ENCODE measurements around the gene CENPE.

Gene CENPE

DNA sequence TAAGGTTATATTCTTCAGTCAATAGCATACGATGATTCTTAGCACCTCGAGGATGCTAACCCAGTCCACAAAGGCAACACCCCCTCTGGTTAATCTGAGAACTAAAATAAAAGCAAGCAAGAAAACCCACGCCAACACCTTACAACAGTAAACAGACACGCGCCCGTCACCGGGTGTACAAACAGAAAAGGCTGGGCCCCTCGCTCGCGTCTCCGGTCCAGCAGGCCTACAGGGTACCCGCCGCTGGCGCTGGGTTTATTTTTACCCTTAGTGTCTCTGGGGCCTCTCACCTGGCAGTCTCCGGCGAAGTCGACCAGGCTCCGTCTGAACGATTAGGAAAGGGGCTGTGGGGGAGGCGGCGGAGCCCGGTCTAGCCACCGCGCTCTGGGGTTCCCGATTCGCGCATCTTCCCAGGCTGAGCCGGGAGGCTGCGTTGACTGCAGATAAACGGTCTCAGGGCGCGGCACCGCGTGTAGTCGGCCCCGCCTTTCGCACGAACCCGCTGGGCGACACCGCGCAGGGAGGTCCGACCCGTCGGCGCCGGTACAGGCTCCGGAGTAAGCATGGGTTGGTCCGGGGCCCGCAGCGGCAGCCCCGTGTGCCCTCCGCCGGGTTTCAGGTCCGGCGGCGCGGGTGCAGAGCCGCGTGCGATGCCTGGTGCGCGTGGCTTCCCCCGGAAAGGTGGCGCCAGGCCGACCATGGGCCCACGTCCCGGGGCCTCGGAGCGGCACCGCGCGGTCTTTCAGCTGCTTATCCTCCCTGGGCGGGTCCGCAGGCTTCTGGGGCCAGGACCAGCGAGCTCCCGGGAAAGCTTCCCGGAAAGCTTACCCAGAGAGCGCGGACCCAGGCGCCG, 122.0 kb downstream of the CENPE start:
- TF ChIP-seq, protein P1, sequence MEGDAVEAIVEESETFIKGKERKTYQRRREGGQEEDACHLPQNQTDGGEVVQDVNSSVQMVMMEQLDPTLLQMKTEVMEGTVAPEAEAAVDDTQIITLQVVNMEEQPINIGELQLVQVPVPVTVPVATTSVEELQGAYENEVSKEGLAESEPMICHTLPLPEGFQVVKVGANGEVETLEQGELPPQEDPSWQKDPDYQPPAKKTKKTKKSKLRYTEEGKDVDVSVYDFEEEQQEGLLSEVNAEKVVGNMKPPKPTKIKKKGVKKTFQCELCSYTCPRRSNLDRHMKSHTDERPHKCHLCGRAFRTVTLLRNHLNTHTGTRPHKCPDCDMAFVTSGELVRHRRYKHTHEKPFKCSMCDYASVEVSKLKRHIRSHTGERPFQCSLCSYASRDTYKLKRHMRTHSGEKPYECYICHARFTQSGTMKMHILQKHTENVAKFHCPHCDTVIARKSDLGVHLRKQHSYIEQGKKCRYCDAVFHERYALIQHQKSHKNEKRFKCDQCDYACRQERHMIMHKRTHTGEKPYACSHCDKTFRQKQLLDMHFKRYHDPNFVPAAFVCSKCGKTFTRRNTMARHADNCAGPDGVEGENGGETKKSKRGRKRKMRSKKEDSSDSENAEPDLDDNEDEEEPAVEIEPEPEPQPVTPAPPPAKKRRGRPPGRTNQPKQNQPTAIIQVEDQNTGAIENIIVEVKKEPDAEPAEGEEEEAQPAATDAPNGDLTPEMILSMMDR (IDR thresholded peaks at IDR 0.05): no peak

DNA sequence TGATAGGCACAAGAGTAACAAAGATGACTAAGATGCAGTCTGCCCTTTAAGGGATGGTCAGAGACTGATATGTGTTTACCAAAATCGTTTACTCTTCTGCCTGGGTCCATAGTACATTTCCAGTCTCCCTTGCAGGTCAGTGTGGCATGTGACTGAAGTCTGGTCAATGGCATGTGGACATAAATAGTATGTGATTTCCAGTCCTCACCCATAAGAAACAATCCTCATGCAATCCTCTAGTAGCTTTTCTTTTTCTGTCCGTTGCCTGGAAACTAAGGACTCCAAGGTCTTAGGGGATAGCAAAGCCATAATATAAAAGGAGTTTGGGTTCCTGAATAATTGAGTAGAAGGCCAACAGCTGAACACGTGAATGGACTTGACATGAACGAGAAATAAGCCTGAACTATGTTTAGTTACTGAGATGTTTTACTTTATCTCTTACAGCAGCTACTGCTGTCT, 122.7 kb downstream of the CENPE start:
- DNase-seq (ENCODE audit: low spot score): no peak
- Histone ChIP-seq H3K4me3 (peak overlapping the region; percentile 78), H3K27ac (peak overlapping the region; percentile 84 to 87)
- TF ChIP-seq, protein P1 (IDR thresholded peaks at IDR 0.05): no peak

More for the DNA sequence above, 122.0 kb downstream of the CENPE start:
- DNase-seq (ENCODE audit: low spot score): peak; percentile 81
- H3K27ac ChIP-seq: peak overlapping the region; percentile 84 to 87
- H3K4me3 ChIP-seq: peak overlapping the region; percentile 78

DNA sequence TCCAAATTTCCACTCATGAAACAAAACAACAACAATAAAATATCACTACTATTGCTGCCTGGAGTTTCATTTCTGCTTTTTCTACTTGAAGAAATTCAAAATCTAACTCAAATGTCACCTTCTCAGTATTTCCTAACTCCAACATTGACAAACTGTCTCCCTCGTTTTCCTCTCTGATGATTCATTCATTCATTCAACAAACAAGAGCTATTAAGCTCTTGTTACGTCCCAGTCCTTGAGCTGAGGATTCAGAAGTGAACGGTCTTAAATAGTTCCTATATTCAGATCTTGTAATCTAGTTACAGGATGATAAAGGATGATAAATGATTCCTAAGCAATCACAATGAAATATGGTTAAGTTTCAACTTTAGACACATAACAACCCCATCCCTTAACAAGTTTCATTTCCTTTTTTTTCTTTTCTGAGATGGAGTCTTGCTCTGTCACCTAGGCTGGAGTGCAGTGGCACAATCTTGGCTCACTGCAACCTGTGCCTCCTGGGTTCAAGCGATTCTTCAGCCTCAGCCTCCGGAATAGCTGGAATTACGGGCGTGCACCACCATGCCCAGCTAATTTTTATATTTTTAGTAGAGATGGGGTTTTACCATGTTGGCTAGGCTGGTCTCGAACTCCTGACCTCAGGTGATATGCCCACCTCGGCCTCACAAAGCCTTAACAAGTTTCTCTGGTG, 123.3 kb downstream of the CENPE start:
- TF ChIP-seq, protein P1 (IDR thresholded peaks at IDR 0.05): no peak
- peak overlapping the region in 1 of 2 donors; percentile 84 for H3K27ac ChIP-seq

DNA sequence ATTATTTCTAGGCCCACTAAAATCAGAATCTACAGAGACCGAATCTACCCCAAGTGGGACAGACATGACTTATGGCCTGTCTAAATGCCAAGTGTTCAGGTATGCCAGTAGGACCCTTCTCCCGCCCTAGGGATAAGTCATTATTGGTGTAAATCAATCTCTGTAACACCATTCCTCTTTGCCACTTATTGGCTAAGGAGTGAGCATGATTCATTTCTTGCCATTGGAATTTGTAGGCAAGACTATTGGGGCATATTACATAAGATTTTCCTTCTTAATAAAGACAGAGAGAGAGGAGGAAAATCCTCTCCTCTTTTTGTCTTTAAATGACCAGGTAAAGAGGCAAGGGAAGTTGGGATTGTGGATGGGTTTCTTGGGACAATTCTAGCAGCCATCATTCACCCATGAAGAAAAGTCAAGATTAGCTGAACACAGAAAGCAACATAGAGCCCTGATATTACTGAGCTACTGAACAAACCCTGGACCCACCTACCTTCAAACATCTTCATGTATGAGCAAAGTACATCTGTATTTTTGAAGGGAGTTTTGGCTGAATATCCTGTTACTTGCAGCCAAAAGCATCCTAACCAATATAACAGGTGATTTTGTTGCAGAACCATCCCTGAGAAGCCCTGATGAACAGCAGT, 124.2 kb downstream of the CENPE start:
- Histone ChIP-seq H3K27ac (no peak overlapping the region), H3K4me3 (no peak overlapping the region)
- no peak for DNase-seq (ENCODE audit: low spot score)
- TF ChIP-seq, protein P1 (IDR thresholded peaks at IDR 0.05): no peak

More for the DNA sequence above, 123.3 kb downstream of the CENPE start:
- H3K4me3 ChIP-seq: peak overlapping the region; percentile 78
- DNase-seq (ENCODE audit: low spot score): no peak

DNA sequence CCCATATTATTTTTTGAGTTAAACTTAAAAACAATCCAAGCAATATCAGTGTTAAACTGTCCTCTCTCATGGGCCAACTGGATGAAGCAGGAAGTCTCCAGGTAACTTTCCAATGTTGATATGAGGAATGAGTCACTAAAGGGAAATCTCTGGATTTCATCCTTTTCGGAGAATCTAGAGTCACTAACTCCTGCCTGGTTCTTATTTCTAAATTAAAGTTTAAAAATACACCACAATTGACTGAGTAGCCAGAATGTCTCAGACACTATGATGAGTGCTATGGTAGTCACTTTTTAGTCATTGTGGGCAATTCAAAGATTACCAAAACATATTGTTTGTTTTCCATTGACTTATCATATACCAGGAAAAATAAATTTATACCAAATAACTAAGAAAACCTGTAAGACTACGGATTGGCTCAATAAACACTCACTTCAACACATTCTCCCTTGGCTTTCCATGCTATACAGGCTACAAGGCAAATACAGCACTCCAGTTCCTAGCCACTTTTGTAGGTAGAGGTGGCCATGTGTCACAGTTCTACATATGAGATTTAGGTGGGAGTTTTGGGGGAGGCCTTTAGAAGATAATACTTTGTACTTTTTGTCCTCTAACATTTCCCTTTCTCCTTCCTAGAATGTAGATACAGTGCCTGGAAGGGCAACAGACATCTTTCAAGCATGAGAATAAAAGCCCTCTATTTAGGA, 130.1 kb downstream of the CENPE start:
- no peak for DNase-seq (ENCODE audit: low spot score)
- no peak overlapping the region for H3K27ac ChIP-seq
- TF ChIP-seq, protein P1 (IDR thresholded peaks at IDR 0.05): no peak
- H3K4me3 ChIP-seq: no peak overlapping the region

DNA sequence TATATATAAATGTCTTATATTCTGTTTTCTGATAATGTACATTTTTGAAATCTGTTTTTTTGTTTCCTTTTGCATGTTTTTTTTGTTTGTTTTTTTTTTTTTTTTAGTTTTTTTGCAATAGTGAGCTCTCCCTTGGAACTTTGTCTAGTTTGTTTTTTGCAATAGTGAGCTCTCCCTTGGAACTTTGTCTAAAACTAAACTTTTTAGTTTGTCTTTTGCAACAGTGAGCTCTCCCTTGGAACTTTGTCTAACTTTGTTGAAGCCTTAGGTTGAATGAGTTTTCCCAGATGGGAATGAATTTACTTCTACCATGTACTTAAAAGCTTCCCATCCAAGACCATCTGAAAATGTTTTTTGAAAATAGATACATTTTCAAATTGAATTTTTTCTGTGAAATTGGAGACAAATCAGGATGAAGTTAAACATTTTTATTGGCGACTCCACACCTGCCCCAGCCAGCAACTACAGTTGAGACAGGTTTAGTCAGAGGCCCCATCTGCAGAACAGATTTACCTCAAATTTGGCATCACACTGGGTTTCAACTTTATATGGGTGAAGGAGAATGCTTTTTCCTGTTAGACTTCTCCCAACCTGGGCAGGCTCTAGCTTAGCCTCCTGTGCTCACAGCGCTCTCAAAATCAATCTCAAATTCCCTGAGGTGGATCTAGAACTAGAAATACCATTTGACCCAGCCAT, 137.5 kb downstream of the CENPE start:
- Histone ChIP-seq H3K27ac (no peak overlapping the region), H3K4me3 (no peak overlapping the region)
- TF ChIP-seq, protein P1 (IDR thresholded peaks at IDR 0.05): no peak
- DNase-seq (ENCODE audit: low spot score): no peak

Measured in coronary artery (tissue), 2 donors.